Mucosa of descending colon (tissue), 3 donors: Measurements from ENCODE around the gene UBE3D. TPM values are rescaled to one million over a fixed set of nuclear protein-coding genes. Genes with fewer than 3 reads are reported as not detected.

ENCODE experiments used
- ATAC-seq: fragments of 200-7000 bp; cut with Tn5 transposase; one replicate; pipeline ENCODE4 v1.9.1; 2020; ENCODE audit warnings: mild to moderate bottlenecking, moderate library complexity
- DNase-seq, 3 donors: peaks; one replicate each; pipeline ENCODE4 v3.0.0-alpha.2; 2020
- H3K36me3 ChIP-seq: fragments of 200-600 bp; one replicate; pipeline ENCODE4 v1.8.0; 2021; ENCODE audit warnings: low read depth, mild to moderate bottlenecking
- H3K4me1 ChIP-seq: fragments of 200-600 bp; one replicate; pipeline ENCODE4 v1.8.0; 2021; ENCODE audit warnings: low read depth, mild to moderate bottlenecking
- H3K4me3 ChIP-seq: fragments of 200-600 bp; one replicate; pipeline ENCODE4 v1.8.0; 2021; ENCODE audit warnings: mild to moderate bottlenecking
- H3K9me3 ChIP-seq: fragments of 200-600 bp; one replicate; pipeline ENCODE4 v1.8.0; 2021; ENCODE audit warnings: mild to moderate bottlenecking
- CTCF ChIP-seq: fragments of 200-600 bp; IDR thresholded peaks from one replicate; pipeline ENCODE4 v1.8.0; 2022; ENCODE audit warnings: antibody characterized with exemption, mild to moderate bottlenecking
- intact Hi-C, 2 donors: fragments of 100-400 bp; cut with DNase I in 1 of 2; cut with micrococcal nuclease in 1 of 2; formaldehyde crosslinking; loops; one replicate each; pipeline versions ENCODE4 v1.11.0 to v1.11.1; 2022; cut with DNase I, micrococcal nuclease
- total RNA-seq, 3 donors: library from RNA; stranded (reverse); fragmentation: NEBNext Ultra II Directional in 2 of 3; extraction: Animal tissue kit (Norgen Biotek cat#: 25700) in 2 of 3; gene quantifications; one replicate each; pipeline versions ENCODE4 v1.2.1 to v1.2.4, GENCODE V29; 2021 to 2023
- donor health status: DM: no; HTN: no; CAD: no; lungs with moderate emphysema.
- donor health status: DM: no; HTN: no; CAD: no.
- donor health status: DM: no; HTN: yes; CAD: no.

Gene UBE3D
- total RNA-seq, 3 donors from 2014 or later, result 4.3 to 4.8 (median 4.7) TPM

DNA sequence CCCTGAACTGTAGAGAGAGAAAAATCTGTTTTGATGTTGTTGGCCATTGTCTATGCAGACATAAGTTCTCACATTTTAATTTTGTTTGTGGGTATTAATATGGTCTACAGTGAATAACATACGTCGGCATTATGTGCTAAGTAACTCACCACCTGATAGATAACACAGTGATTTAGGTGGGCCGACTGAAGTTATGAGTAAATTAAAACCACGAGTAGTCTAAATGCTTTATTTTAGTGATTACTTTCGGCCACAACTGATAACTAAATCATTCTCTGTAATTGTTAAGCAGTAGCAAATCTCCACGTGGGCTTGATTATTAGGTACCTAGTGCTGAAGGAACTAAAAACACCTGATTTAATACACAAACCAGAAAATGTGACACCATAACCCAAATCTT is 3.0 kb upstream of the UBE3D start:
- peak overlapping the region; percentile 94 for H3K4me3 ChIP-seq
- no peak for DNase-seq
- no peak for TF ChIP-seq CTCF
- intact Hi-C loops, result loop anchor here in 1 of 2 donors (10.0 kb wide), 1 partner anchor 824 kb away; the partner anchor contains the start of gene IBTK
- ATAC-seq, result no peak
- H3K9me3 ChIP-seq, result no peaks in the 10 kb centered on the region
- peaks cover 20% of the 10 kb centered on the region for H3K4me1 ChIP-seq
- no peaks in the 10 kb centered on the region for H3K36me3 ChIP-seq

GRCh38 chr6:83067448-83068439 is 2.1 kb upstream of the UBE3D start, which contains the start of gene DOP1A:
Gene DOP1A, plus strand, starts transcription at chr6:83067671. Its CDS starts 29,307 bp downstream, at chr6:83096978.
- peak; percentile 99 for TF ChIP-seq CTCF
- peak within 1 kb of the TSS; percentile 94 for H3K4me3 ChIP-seq
- intact Hi-C loops, result loop anchor here in 1 of 2 donors (10.0 kb wide), 1 partner anchor 823 kb away; the partner anchor contains the start of gene IBTK
- peaks cover 20% of the 10 kb centered on the region for H3K4me1 ChIP-seq
- H3K36me3 ChIP-seq, result no peaks in the 10 kb centered on the region
- DNase-seq (peak; percentile 97 to 98 (median 98)), ATAC-seq (peak; percentile 95)
- H3K9me3 ChIP-seq, result no peaks in the 10 kb centered on the region

GRCh38 chr6:83062225-83062624 is 3.4 kb downstream of the UBE3D start:
- no peak for ATAC-seq
- Histone ChIP-seq H3K4me1 (peaks cover 3% of the 10 kb centered on the region), H3K36me3 (no peaks in the 10 kb centered on the region), H3K4me3 (no peak overlapping the region), H3K9me3 (no peaks in the 10 kb centered on the region)
- DNase-seq, result no peak
- intact Hi-C loops, result loop anchor here in 1 of 2 donors (10.0 kb wide), 1 partner anchor 817 kb away; the partner anchor contains the start of gene IBTK
- TF ChIP-seq CTCF, result no peak

DNA sequence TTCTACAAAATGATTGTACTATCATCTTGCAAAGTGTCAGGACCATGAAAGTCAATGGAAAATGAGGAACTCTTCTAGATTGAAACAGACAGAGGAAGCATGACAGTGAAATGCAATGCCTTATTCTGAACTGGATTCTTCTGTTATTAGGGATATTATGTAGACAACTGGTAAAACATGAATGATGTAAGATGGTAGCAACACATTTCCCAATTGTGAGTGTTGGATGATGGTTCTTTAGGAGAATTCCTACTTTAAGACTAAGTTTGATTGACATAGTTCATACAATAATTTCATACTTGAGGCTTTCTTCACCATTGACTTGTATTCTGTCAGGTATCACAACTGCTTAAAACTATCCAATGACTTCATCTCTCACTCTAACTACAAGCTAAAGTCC is 4.5 kb downstream of the UBE3D start:
- H3K9me3 ChIP-seq, result no peaks in the 10 kb centered on the region
- no peaks in the 10 kb centered on the region for H3K36me3 ChIP-seq
- H3K4me1 ChIP-seq, result no peaks in the 10 kb centered on the region
- TF ChIP-seq CTCF, result no peak
- ATAC-seq (no peak), DNase-seq (no peak)
- no peak overlapping the region for H3K4me3 ChIP-seq
- intact Hi-C loops, result loop anchor here in 1 of 2 donors (10.0 kb wide), 1 partner anchor 816 kb away; the partner anchor contains the start of gene IBTK

- H3K36me3 ChIP-seq, result no peaks in the 10 kb centered on the region
- ATAC-seq (peak; percentile 77), DNase-seq (peak in 2 of 3 donors; percentile 40 to 53)
- intact Hi-C loops, result loop anchor here (2.0 to 10.0 kb wide), 2 partner anchors 783 to 787 kb away; no protein-coding TSS in a partner anchor
- no peak overlapping the region for H3K4me3 ChIP-seq
- H3K9me3 ChIP-seq, result no peaks in the 10 kb centered on the region
- H3K4me1 ChIP-seq, result no peaks in the 10 kb centered on the region
- peak; percentile 47 for TF ChIP-seq CTCF
Observed at GRCh38 chr6:83057705-83058321, 7.8 kb downstream of the UBE3D start.
